HG03095 (cell line): ENCODE results near the gene COL5A2.

Experiments
- ATAC-seq: cut with Tn5 transposase; IDR thresholded peaks from one replicate; pipeline ENCODE4 v1.9.1; 2021; ENCODE audit warnings: moderate library complexity; ENCODE audit not compliant: unreplicated experiment

Gene COL5A2

DNA sequence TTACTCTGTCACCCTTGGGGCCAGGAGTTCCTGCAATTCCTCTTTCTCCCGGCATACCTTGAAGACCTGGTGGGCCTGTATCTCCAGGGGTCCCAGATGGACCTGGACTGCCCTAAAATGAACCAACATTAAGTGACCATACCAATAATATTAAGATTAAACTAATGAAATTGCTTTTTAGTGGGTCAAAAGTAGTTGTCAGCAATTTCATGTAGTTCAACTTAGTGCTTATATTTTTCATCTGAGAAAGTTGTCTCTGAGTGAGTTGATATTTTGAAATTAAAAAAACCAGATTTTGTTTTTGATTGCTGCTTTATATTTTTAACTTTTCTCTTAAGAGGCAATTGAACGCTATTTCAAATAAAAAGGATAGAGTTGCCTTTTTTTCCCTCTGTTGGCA is 122.2 kb downstream of the COL5A2 start:
- no peak for ATAC-seq

- ATAC-seq, result no peak
Measured at GRCh38 chr2:189056200-189057106, 123.1 kb downstream of the COL5A2 start.

DNA sequence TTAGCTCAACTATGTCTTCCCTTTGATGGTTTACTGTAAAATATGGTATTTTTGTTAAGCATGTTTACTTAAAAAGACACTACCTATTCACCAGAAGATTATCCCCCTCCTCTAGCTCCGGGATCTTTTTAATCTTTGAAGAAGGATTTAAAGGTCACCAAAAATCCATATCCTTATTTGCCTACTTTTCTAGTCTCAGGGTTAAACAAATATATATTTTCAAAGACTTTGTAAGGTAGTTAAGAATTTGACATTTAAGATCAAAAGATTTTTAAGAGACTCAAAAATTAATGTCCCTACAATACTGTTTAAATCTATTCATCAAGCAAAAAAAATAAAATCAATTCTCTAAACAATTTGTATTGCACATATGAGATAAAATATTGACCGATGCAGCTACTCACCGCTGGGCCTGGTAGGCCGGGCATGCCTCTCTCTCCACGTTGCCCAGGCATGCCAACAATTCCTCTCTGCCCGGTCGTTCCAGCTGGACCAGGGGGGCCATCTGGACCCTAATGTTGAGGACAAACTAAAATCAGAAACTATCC is 129.3 kb downstream of the COL5A2 start:
- no peak for ATAC-seq

DNA sequence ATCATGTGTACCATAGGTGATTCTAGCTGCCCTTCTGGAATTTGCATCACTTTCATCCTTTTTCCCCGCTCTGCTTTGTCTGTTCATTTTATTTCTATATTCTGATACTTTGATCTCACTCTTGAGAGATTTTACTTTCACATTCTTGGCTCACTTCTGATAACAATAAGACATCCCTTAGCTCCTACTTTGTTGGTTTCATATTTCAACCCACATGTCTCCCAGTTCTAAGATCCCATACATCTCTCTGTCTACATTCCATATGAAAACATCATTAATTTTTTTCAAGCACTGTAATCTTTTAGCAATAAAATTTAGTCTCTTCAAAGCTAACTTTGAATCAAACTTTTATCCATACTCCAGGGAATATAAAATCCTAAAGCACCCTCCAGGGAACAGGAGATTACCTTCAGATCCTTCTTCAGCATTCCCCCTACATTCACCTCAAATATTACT is 129.8 kb downstream of the COL5A2 start:
- no peak for ATAC-seq

DNA sequence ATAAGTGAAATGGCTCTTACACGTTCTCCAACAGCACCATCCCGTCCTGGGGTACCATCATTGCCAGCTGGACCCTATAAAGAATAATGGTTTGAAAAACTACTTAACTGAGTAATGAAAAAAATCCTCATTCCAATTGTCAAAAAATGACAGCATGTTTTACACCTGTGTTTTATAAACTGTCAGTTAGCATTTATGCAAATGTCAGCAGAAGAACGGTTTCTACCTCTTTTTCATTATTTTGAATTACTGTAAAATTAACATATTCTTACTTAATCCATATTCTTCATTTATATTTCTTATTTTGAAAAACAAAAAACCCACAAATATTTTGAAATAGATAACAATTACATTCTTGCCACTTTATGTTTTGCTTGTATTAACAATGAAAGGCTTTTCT is 131.4 kb downstream of the COL5A2 start:
- ATAC-seq, result no peak

DNA sequence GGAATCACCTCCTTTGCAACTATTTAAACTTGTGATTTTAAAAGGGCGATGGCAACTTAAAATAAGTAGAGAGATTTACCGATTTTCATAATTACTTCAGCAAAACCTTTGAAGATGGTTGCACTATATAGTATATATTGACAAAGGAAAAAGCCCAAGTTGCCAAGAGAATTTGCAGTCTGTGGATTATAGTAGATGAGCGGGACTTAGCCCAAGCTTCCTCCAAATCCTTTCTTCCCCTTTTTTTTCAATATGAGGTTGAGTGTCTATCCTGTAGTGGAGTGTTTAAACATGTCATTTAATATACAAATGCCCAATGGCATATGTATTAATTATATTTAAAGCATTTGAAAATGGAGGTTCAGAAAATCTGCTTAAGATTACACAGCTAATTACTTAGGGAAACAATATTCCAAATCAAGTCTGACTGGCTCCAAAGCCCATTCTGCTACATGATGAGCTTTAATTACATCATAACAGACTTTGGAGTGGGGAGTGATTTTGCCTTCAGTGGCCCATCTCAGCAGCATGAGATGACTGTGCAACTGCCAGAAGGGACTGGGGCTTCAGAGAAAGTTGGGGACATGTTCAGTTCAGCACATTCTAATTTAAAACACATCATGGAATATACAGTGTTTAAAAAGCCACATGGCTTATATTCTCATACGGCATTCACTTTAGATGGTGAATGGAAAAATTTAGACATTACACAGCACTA is 132.2 kb downstream of the COL5A2 start:
- ATAC-seq, result no peak

DNA sequence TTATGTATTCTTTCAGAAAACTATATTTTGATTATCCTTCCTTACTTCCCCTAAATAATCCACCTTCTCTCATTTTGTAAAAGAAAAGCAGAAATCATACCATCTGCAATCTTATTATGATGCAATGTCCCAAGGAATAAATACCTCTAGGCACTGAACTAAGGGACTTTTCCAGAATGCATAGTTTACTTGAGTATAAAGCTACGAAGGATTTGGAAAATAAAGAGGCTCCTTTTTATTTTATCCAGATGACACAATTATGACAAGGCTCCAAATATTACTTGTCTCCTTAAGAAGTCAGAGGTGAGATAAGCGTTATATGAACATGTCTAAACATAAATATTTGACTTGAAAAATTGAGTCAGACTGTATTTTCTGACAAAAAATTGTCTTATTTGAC is 133.2 kb downstream of the COL5A2 start:
- ATAC-seq, result no peak

GRCh38 chr2:189045836-189046235 is 133.7 kb downstream of the COL5A2 start:
- no peak for ATAC-seq

GRCh38 chr2:189037518-189037917 is 142.0 kb downstream of the COL5A2 start:
- ATAC-seq, result no peak

DNA sequence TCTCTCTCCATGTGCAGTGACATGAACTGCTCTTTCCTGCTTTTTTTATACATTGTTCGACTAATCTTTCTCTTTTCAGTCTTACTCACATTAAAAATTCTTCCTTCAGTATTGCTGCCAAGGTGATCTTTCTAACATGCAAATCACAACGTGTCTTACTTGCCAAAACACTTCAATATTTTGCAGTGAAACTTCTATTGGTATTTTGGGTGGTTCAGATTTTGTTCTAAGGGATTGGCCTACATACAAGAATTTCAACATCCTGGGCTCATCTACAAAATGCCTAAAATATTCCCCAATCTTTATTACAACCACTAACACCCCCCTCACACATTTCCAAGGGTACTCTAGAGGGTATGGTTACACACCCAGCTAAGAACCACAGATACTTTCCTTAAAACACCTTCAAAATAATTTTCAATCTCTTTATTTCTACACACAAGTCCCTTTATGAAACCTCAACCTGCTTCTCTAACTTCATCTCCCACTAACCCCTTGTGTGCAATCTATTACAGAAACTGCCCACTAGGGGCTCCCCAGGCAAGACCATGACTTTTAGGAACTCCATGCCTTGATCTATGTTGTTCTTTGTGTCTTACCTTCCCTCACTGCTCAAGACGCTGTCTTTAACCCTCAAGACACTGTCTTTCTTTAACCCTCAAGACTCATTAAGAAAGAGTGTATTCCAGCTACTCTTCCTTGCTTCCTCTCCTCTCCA is 154.5 kb downstream of the COL5A2 start:
- ATAC-seq, result no peak

- no peak for ATAC-seq
Measured at GRCh38 chr2:189022492-189022891, 157.1 kb downstream of the COL5A2 start.

DNA sequence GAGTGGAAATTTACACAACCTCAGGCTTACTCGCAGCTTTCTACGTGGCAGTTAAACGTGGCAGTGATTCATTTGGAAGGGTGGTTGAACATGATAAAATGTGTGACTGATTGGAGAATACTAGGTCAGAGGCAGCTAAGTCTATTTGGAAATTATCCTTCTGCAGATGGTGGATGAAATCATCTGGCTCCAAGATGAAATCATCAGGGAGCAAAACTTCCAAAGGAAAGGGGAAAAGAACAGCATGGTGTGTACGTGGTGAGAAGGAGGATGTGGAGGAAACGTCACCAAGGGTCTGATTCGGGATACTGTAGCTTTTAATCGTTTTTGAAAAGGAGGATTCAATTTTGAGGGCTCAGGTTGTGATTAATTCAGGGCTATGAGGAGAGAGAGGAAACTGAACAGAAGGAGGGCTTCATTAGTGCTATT is 157.5 kb downstream of the COL5A2 start:
- no peak for ATAC-seq

- no peak for ATAC-seq
Measured at GRCh38 chr2:189020179-189020578, 159.4 kb downstream of the COL5A2 start.

- no peak for ATAC-seq
Measured at GRCh38 chr2:189018631-189019030, 160.9 kb downstream of the COL5A2 start.

GRCh38 chr2:189016311-189016861 is 163.2 kb downstream of the COL5A2 start:
- no peak for ATAC-seq

DNA sequence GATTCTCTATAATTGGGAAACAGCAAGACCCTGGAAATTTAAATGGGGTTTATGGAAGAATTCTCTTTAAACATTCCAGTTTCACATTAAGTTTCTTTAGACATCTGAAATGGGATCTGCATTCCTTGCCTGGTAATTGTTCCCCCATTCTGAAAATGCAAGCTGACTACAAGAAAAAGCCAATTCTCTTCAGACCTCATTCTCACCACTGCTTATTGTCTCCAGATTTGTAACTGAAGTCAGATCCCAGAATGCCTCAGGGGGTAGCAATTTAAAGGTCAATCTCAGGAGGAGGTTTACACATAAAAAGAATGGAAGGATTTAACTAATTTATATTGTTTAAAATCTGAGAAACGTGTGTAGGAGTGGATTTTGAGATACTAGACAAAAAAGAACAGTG is 164.2 kb downstream of the COL5A2 start:
- ATAC-seq, result no peak

- no peak for ATAC-seq
Measured at GRCh38 chr2:189014449-189015138, 165.0 kb downstream of the COL5A2 start.

GRCh38 chr2:189013671-189014448 is 165.7 kb downstream of the COL5A2 start:
- no peak for ATAC-seq

DNA sequence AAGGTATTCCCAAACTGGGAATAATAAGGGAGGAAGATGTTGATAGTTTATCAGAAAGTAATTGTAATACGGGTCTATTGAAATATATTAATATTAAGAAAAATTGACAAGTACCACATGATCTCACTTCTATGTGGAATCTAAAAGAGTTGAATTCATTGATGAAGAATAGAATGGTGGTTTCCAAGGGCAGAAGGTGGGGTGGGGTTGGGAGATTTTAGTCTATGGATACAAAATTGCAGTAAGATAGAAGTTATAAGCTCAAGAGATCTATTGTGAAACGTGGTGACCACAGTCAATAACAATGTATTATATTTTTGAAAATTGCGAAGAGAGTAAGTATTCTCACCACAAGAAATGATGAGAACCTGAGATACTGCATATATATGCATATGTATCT is 166.5 kb downstream of the COL5A2 start:
- no peak for ATAC-seq
